K562 (cell line): ENCODE measurements around the gene MCCD1. TPM values are rescaled to one million over a fixed set of nuclear protein-coding genes. Genes with fewer than 3 reads are reported as not detected.

Source experiments
- ATAC-seq: fragments of 200-7000 bp; cut with Tn5 transposase; 3 replicates; pipeline ENCODE4 v1.9.1; 2020; ENCODE audit warnings: moderate library complexity
- BruUV-seq: library from RNA; stranded (reverse); fragments of 400-500 nt; replicated peaks from 2 replicates; lab custom pipeline; 2021; lab: Mats Ljungman, UMichigan
- CTCF ChIA-PET: fragments of 300-600 bp; formaldehyde crosslinking; extraction: SDS; loops from one replicate; lab custom pipeline; 2021; ENCODE audit warnings: low intra/inter-chr PET ratio; lab: Yijun Ruan, JAX
- POLR2A ChIA-PET: fragments of 300-600, 350-650 bp; sonication (Branson Sonifier 250); formaldehyde crosslinking; extraction: SDS; loops from one replicate; lab custom pipeline; 2021; ENCODE audit warnings: antibody characterized with exemption, inconsistent platforms; lab: Yijun Ruan, JAX
- DNase-seq, 4 experiments: peaks; one replicate each; pipeline versions ENCODE4 v3.0.0 to v3.0.0-alpha.2; 2011 to 2018; ENCODE audit warnings: low spot score in 3 of 4, mixed read lengths in 3 of 4; ENCODE audit errors: extremely low read depth in 1 of 4
- FAIRE-seq: peaks from 2 replicates; lab custom pipeline; 2011; peaks lifted over from hg19 to GRCh38; lab: Jason Lieb, UNC
- H2AFZ ChIP-seq: 2 replicates; pipeline ENCODE4 v1.6.0; 2011; ENCODE audit warnings: low read depth, low read length, control low read depth, inconsistent platforms
- H3K27ac ChIP-seq: fragments of 200-600 bp; 3 replicates; pipeline ENCODE4 v1.8.0; 2011; ENCODE audit warnings: low read depth, mild to moderate bottlenecking, control low read depth, inconsistent platforms, low read length, moderate library complexity, mixed read lengths; ENCODE audit errors: extremely low read depth
- H3K27me3 ChIP-seq, 2 experiments: fragments of 300-600 bp in 1 of 2; 2 replicates in 1 of 2; 3 replicates in 1 of 2; pipeline versions ENCODE4 v1.6.0 to v1.8.0; 2011; ENCODE audit warnings: inconsistent platforms in 2 of 2, low read length in 2 of 2, mild to moderate bottlenecking in 1 of 2, mixed read lengths in 1 of 2, moderate library complexity in 1 of 2; ENCODE audit not compliant: control insufficient read depth in 2 of 2, insufficient read depth in 2 of 2
- H3K36me3 ChIP-seq: fragments of 300-600 bp; 3 replicates; pipeline ENCODE4 v1.8.0; 2011; ENCODE audit warnings: mild to moderate bottlenecking, low read length, inconsistent platforms; ENCODE audit not compliant: control insufficient read depth, insufficient read depth
- H3K4me1 ChIP-seq, 2 experiments: fragments of 200-600 bp in 1 of 2; replicated peaks in 1 of 2; 2 replicates in 1 of 2; 3 replicates in 1 of 2; pipeline versions ENCODE4 v1.5.1 to v1.8.0; 2011; ENCODE audit warnings: inconsistent platforms in 2 of 2, low read length in 2 of 2, mild to moderate bottlenecking in 1 of 2, mixed read lengths in 1 of 2, moderate library complexity in 1 of 2; ENCODE audit not compliant: control insufficient read depth in 2 of 2, insufficient read depth in 2 of 2
- H3K4me2 ChIP-seq: 2 replicates; pipeline ENCODE4 v1.6.1; 2011; ENCODE audit warnings: low read length, control low read depth, inconsistent platforms, mixed read lengths; ENCODE audit not compliant: insufficient read depth
- H3K4me3 ChIP-seq: fragments of 200-600 bp; sonication (generic), shearing (Covaris generic); 2 replicates; pipeline ENCODE4 v1.5.1; 2016; ENCODE audit warnings: control low read depth, inconsistent platforms
- H3K79me2 ChIP-seq: fragments of 200-600 bp; 3 replicates; pipeline ENCODE4 v1.8.0; 2011; ENCODE audit warnings: low read length, inconsistent platforms; ENCODE audit not compliant: control insufficient read depth, insufficient read depth
- H3K9ac ChIP-seq, 2 experiments: 2 replicates each; pipeline versions ENCODE4 v1.6.0 to v1.6.1; 2011; ENCODE audit warnings: low read depth in 2 of 2, low read length in 2 of 2, control low read depth in 1 of 2, inconsistent platforms in 1 of 2, mild to moderate bottlenecking in 1 of 2, mixed read lengths in 1 of 2; ENCODE audit not compliant: insufficient read depth in 1 of 2
- H3K9me1 ChIP-seq: one replicate; pipeline ENCODE4 v1.6.0; 2011; ENCODE audit warnings: inconsistent platforms, mild to moderate bottlenecking, low read length, moderate library complexity; ENCODE audit not compliant: control insufficient read depth, insufficient read depth
- H3K9me3 ChIP-seq: replicated peaks from 2 replicates; pipeline ENCODE4 v1.5.1; 2011; ENCODE audit warnings: low read depth, low read length, inconsistent platforms; ENCODE audit not compliant: control insufficient read depth, insufficient read depth
- H4K20me1 ChIP-seq: replicated peaks from 2 replicates; pipeline ENCODE4 v1.6.1; 2011; ENCODE audit warnings: low read length, inconsistent platforms, mixed read lengths; ENCODE audit not compliant: control insufficient read depth, insufficient read depth
- MCM7 ChIP-seq, 2 experiments: fragments of 450-650 bp; IDR thresholded peaks; 2 replicates each; pipeline ENCODE4 v1.6.1; 2016 to 2018
- MEF2A ChIP-seq: IDR thresholded peaks from 2 replicates; pipeline ENCODE4 v1.6.1; 2011; ENCODE audit warnings: low read depth, mild to moderate bottlenecking, low read length, moderate library complexity; ENCODE audit not compliant: control insufficient read depth
- MIER1 ChIP-seq: fragments of 450-650 bp; IDR thresholded peaks from 2 replicates; pipeline ENCODE4 v1.6.1; 2016; ENCODE audit warnings: antibody characterized with exemption, mild to moderate bottlenecking, low read depth
- NKRF ChIP-seq: fragments of 450-650 bp; IDR thresholded peaks from 2 replicates; pipeline ENCODE4 v1.6.1; 2016; ENCODE audit warnings: borderline replicate concordance
- PYGO2 ChIP-seq: fragments of 450-650 bp; IDR thresholded peaks from 2 replicates; pipeline ENCODE4 v1.6.1; 2016; ENCODE audit warnings: mild to moderate bottlenecking, missing genetic modification characterization, moderate library complexity, missing compliant biosample characterization
- SLC30A9 ChIP-seq: fragments of 250-450 bp; sonication (Bioruptor Pico); IDR thresholded peaks from 2 replicates; pipeline ENCODE4 v1.8.0; 2022; ENCODE audit warnings: mild to moderate bottlenecking, moderate library complexity
- SMAD3 ChIP-seq: fragments of 450-650 bp; formaldehyde crosslinking; conservative IDR thresholded peaks from 2 replicates; pipeline ENCODE4 v1.4.0; 2020; ENCODE audit warnings: mild to moderate bottlenecking
- SMARCA5 ChIP-seq: fragments of 450-650 bp; IDR thresholded peaks from 2 replicates; pipeline ENCODE4 v1.6.1; 2016
- TCF7 ChIP-seq: sonication (generic); IDR thresholded peaks from 2 replicates; pipeline ENCODE4 v1.6.1; 2016; ENCODE audit warnings: antibody characterized with exemption, borderline replicate concordance
- ZBTB7A ChIP-seq: IDR thresholded peaks from 2 replicates; pipeline ENCODE4 v1.6.1; 2011; ENCODE audit warnings: low read depth, mild to moderate bottlenecking, low read length, moderate library complexity, borderline replicate concordance; ENCODE audit not compliant: control insufficient read depth
- ZNF124 ChIP-seq: sonication (generic); formaldehyde crosslinking; IDR thresholded peaks from 2 replicates; pipeline ENCODE4 v1.8.1; 2022; ENCODE audit warnings: missing genetic modification reagents
- ZNF282 ChIP-seq: sonication (generic); formaldehyde crosslinking; IDR thresholded peaks from 2 replicates; pipeline ENCODE4 v1.8.1; 2023; ENCODE audit warnings: missing genetic modification reagents
- ZNF324 ChIP-seq: fragments of 250-450 bp; sonication (Bioruptor Pico); IDR thresholded peaks from 2 replicates; pipeline ENCODE4 v1.4.0; 2020; ENCODE audit warnings: mild to moderate bottlenecking
- WGBS: fragments of 100-300 bp; shearing (Covaris generic); methylation state at CpG from one replicate; pipeline ENCODE4 v1.1.6; 2016; ENCODE audit warnings: low coverage, mixed read lengths; ENCODE audit not compliant: insufficient coverage; ENCODE audit errors: missing lambda C conversion rate; 5-methylcytosine and 5-hydroxymethylcytosine counted together
- in situ Hi-C: fragments of 300-500 bp; cut with MboI; formaldehyde crosslinking; loops from 4 replicates; pipeline ENCODE4 v1.15.0; 2018; ENCODE audit warnings: inconsistent platforms, mixed read lengths
- intact Hi-C: fragments of 100-400 bp; cut with micrococcal nuclease; formaldehyde crosslinking; loops from 2 replicates; pipeline ENCODE4 v1.14.2; 2022
- polyA plus RNA-seq, 8 experiments: library from polyadenylated mRNA; depleted of rRNA in 4 of 8; stranded (reverse) in 5 of 8; unstranded in 3 of 8; fragments of >200 nt; fragmentation: Nextera tagmentation in 2 of 8; fragmentation: Illumina TruSeq in 1 of 8; extraction: Ambion mirVana in 2 of 8; extraction: Trizol in 1 of 8; gene quantifications; 2 replicates each; pipeline versions ENCODE4 v1.2.1 to v1.2.3, GENCODE V29; 2011 to 2014; ENCODE audit warnings: inconsistent platforms in 1 of 8, missing spikeins in 1 of 8
- total RNA-seq, 7 experiments: library from RNA; depleted of rRNA in 6 of 7; stranded (reverse); fragments of >200 nt in 6 of 7; fragmentation: Illumina TruSeq in 2 of 7; extraction: Trizol in 2 of 7; gene quantifications; 2 replicates each; pipeline versions ENCODE4 v1.2.1 to v1.2.3, GENCODE V29; 2011 to 2021; ENCODE audit warnings: low replicate concordance in 1 of 7

Gene MCCD1
- total and polyA plus RNA-seq, 9 of the 15 experiments (the other 6 are each of a cell fraction or from before 2014, with no cell fraction given) = not detected

GRCh38 chr6:31556307-31556706 lies 27.5 kb downstream of the MCCD1 start:
- H3K4me2 ChIP-seq = no peak overlapping the region
- FAIRE-seq = no peak
- intact Hi-C loops (no loop called here), in situ Hi-C loops (no loop called here)
- no peak for DNase-seq
- H3K79me2 ChIP-seq = 0 out of 3 replicates have a peak, but pooled peaks cover under 1% of the 10 kb centered on the region
- no peaks in the 10 kb centered on the region for H3K27me3 ChIP-seq
- H3K9me1 ChIP-seq = peaks cover 3% of the 10 kb centered on the region
- TF ChIP-seq ZBTB7A (no peak), PYGO2 (tag) (no peak), ZNF324 (CRISPR knock-in tag) (no peak), SLC30A9 (CRISPR knock-in tag) (no peak), NKRF (no peak), MEF2A (no peak), MIER1 (no peak), SMARCA5 (no peak), ZNF282 (CRISPR knock-in tag) (no peak), SMAD3 (CRISPR knock-in tag) (no peak), ZNF124 (no peak), TCF7 (no peak), MCM7 (IDR thresholded peaks at IDR 0.05) (no peak)
- H3K9ac ChIP-seq = peak overlapping the region in 1 of 2 experiments; percentile 72; a peak in 1 of 4 replicates
- ATAC-seq = no peak
- H3K36me3 ChIP-seq = peaks cover 68% of the 10 kb centered on the region
- H2AFZ ChIP-seq = no peak overlapping the region
- no peak overlapping the region for H3K27ac ChIP-seq
- H3K4me3 ChIP-seq = no peak overlapping the region
- no peaks in the 10 kb centered on the region for H4K20me1 ChIP-seq
- ChIA-PET CTCF (no interaction called here), POLR2A (interaction anchor here (0.6 to 5.8 kb wide), 4 partner anchors 8 to 43 kb away, joined by 3 to 38 read pairs (median 4); partner anchors contain the start of genes ATP6V1G2, DDX39B and NFKBIL1)
- no TSS peak for BruUV-seq
- H3K4me1 ChIP-seq = peaks cover 30 to 40% of the 10 kb centered on the region in 2 experiments
- no peaks in the 10 kb centered on the region for H3K9me3 ChIP-seq
- WGBS = 67% methylated on average over 2 of the region's 3 CpGs
